ENCODE measurements around the gene TMEFF1.

TMEFF1 gene

DNA sequence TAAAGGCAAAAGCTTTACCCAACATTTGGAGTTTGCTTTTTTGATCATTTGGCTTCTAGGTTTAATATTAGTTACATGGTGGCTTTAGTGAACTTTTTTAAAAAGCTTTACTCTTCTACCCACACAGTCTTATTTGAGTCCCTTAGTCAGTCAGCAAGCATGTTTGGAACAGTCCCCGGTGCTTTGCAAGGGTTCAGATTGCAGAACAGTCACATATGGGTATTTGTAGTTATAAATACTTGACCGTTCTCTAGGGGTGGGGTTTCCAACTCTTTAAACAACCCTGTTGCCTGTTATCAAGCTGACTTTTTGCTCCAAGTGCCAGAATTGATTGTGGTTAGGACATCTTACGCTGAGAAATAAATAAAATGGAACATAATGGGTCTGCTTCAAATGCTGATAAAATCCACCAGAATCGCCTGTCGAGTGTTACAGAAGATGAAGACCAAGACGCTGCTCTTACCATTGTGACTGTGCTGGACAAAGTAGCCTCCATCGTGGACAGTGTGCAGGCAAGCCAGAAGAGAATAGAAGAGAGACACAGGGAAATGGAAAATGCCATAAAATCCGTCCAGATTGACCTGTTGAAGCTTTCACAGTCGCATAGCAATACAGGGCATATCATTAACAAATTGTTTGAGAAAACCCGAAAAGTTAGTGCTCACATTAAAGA, 105.0 kb downstream of the TMEFF1 start, which contains the start of gene CAVIN4:
TSS of gene CAVIN4 (plus strand) at position 304 of the 673 bp plus-strand sequence. CDS start at position 369, 65 bp downstream.
- DNase-seq (ENCODE audit: low read depth) = no peak

DNA sequence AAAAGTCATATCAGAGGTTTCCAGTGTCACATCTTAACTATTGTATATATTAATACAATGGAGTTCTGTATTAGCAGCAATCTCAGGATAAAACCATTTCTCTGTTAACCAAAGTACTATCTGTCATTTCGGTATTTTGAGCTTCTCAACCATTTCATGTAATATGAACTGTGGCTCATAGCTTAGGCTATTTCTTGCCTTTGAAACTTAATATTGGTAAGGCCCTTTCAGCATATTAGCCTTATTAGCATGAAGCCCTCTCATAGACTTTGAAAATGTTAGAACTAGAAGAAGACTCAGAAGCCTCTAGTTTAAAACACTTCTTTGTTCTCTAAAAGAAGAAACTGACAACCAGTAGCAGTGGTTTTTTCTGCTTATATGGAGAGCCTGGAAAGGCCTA, 105.7 kb downstream of the TMEFF1 start:
- DNase-seq (ENCODE audit: low read depth) = no peak

DNA sequence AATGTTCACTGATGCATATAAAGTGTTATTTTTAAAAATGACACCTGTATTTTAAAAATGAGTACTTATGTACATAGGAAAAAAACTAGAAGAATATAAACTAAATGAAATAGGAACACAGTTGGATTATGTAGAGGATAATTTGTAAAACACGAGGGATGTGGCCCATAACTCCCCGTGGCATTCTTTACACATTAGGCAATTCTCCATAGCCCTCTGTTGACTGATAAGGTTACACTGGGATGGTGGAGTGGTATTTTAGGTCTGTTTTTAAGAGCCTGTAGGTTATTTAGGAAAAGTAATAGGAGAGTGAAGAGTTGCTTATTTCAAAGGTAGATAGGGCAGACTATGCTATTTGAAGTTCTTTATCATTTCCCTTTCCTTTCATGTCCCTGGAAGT, 106.7 kb downstream of the TMEFF1 start:
- no peak for DNase-seq (ENCODE audit: low read depth)

DNA sequence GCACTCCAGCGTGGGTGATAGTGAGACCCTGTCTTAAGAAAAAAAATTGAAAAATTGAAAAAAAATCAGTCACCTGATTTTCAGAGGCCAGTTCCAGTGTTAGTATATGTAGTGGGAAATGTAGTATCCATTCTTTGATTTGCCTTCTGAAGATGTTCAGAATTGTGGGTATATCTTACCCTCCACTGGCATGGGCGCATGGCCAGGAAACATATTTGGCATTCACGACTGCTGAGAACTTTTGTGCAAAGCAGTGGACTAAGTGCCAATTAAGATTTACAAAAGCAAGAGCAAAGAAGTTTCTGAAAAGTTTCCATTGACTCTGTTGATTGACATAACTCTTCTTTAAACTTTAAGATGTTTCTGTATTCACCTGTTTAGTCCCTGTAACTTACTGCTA, 107.3 kb downstream of the TMEFF1 start:
- DNase-seq (ENCODE audit: low read depth) = no peak

DNA sequence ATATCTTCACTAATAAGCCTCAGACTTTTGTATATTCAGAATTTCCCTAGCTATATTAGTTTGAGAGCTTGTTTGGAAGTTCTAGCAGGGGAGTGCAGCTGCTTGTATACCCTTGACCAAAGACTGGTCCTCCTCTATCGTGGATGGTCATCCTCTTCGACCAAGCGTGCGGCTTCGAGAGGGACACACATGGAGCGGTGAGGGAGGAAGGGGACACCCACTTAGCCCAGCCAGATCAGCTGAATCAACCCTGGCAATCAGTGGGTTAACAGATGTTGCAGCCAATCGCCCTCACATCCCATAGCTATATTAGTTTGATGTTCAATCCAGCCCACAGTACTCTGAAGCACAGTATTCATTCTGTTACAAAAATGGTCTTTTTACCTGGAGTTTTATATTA, 108.1 kb downstream of the TMEFF1 start:
- DNase-seq (ENCODE audit: low read depth) = no peak

DNA sequence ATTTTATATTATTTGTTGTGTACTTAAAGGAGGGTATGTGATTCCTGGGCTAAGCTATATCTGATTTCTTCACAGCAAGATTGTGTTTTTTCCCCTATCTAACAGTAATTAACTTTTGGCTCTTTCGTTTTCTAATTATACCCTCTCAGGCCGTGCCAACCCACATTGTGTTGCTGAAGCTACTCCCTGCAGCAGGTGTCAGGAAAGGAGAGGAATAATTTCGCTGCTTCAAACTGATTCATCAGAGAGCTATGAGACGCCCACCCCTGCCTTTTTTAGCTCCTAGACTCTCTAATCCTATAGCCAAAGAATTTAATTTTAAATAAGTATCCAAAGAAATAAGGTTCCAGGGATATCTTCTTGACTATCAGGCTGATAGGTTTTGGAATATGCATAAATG, 108.7 kb downstream of the TMEFF1 start:
- no peak for DNase-seq (ENCODE audit: low read depth)

DNA sequence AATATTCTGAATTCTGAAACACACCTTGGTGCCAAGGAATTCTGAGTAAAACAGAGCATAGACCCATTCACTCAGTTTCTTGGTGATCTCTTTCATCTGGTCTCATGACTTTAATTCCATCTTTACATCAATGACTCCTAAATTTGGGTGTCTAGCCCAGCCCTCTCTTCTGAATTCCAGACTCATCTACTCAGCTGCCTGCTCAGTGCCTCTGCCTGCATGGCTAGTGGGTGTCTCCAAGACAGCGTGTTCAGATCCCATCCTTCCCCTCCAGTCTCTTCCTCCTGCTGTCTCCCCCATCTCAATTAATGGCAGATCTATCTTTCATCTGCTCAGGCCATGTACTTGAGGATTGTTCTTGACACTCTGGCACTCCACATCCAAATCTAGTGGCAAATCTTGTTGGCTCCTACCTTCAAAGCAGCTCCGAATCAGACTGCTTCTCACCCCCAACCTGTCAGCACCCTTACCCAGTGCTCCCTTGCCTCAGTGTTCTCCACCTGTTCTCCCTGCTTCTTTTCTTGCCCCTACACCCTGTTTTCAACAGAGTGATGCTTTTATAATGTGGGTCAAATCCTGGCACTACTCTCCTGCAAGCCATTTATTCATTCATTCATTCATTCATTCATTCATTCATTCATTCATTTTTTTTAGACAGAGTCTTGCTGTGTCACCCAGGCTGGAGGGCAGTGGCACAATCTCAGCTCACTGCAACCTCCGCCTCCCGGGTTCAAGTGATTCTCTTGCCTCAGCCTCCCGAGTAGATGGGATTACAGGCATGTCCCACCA, 110.3 kb downstream of the TMEFF1 start:
- no peak for DNase-seq (ENCODE audit: low read depth)

DNA sequence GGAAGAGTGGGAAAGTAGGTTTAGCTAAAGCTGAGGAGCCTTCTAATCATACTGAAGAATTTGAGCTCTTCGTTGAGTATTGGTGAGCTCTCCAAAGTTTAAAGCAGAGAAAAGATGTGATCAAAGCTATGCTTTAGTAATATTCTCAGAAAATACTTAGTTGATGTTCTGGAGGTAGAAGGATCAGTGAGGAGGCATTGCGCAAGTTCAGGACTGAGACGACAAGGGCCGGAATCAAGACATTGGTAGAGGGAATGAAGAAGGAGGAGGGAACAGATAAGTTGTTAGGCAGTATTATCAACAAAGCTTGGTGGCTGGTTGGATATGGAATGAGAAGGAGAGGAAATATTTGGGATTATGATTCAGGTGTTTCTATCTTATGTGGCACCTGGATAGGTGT, 112.0 kb downstream of the TMEFF1 start:
- DNase-seq (ENCODE audit: low read depth) = no peak

DNA sequence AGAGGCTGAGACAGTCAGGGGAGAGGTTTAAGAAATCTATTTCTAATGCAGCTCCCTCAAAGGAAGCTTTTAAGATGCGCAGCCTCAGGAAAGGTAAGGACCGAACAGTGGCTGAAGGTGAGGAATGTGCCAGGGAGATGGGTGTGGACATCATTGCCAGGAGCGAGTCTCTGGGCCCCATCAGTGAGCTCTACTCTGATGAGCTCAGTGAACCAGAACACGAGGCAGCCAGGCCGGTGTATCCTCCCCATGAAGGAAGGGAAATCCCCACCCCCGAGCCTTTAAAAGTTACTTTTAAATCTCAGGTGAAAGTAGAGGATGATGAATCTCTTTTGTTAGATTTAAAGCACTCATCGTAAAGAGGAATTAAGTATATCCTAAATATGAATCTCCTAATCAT, 113.1 kb downstream of the TMEFF1 start:
- DNase-seq (ENCODE audit: low read depth) = no peak

DNA sequence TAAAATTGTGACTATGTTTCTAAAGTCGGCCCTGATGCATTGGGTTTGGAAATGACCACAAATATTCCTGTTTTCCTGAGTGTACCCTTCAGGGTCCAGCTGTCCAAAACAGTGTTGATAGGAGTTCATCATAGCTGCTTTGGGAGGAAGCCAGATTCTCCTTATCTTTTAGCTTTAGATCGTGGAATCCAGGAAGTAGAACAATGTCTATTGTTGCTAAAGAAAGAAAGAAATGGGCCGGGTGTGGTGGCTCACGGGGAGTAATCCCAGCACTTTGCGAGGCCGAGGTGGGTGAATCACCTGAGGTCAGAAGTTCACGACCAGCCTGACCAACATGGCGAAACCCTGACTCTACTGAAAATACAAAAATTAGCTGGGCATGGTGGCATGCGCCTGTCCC, 114.4 kb downstream of the TMEFF1 start:
- no peak for DNase-seq (ENCODE audit: low read depth)

DNA sequence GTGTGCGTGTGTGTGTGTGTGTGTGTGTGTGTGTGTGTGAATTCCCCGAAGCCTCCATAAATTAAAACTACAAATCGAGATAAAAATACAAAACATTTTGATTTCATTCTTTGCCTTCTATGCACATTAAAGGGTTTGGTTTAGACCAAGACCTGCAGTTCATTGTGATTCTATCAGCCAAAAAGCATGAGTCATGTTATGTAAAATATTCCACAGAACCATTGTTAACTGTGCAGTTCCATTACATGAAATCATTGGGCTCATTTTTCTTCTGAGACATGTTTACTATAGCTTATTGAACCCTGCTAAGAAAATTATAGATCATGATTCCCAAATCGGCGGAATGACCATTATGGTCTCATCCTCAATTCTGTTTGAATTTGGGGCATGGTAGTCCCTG, 116.6 kb downstream of the TMEFF1 start:
- DNase-seq (ENCODE audit: low read depth) = no peak

DNA sequence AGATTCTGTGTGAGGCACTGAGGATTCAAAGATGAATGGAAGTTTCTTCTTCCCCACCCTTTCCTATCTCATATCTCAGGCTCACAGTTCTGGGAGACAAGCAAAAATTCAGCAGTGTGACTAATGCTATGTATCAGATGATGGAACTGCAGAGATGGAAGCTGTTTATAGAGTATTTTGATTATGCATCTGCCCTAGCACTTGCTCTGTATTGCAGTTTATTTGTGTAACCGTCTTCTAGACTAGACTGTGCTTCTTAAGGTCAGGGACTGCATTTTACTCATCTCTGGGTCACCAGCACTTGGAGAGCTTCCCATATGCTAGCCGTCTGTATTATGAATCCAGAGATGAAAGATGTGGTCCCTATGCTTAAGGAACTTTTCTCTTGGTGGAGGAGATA, 117.5 kb downstream of the TMEFF1 start:
- DNase-seq (ENCODE audit: low read depth) = no peak

DNA sequence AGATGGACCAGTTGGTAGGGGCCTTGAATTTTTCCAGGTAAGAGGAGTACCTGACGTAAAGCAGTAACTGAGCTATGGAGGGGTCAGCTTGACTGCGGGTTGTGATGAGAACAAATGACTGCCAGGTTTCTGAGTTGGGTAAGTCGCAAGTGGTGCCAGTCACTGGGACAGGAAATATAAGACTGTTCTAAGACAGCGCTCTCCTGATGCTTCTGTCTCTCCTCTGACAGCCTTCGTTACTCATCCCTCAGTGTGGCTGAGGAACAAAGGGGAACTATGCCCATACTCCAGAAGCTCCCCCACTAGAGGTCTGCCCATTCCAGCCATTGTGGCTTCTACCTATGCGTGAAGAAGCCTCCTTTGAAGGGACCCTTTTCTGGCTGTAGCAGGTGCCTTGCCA, 118.2 kb downstream of the TMEFF1 start:
- DNase-seq (ENCODE audit: low read depth) = no peak

DNA sequence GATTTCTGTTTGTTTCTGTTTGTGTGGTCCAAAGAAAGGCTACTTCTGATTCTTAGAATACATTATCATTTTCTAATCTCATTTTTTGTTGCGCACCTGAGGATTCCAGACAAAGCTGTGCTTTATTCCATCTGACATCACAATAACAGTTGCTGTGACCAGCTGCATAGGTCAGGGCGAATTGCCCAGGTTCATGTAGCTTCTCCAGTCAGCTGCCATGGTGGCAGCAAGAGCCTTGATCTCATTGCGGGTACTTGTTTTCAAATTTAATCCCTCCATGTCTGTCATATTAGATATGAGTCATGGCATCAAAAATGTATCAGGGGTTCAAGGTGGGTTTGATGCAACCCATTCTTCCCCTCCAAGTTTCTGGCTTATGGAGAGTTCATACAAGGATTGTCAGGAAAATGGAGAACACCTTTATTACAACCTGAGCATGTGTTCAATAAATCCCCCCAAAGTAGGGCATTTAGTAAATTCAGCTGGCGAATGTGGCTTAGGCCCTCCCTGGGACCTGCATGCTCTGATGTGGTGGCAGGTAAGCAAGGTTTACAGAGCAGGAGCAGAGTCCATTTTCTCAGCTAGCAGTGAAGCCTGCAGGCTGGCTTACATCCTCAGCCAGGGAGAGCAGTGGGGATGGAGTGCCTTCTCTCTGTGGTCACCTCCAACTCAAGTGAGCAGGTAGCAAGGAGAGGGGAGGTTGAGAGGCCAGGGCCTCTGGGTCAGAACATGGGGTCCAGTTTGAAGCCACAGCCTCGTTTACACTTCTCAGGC, 118.9 kb downstream of the TMEFF1 start:
- DNase-seq (ENCODE audit: low read depth) = no peak

DNA sequence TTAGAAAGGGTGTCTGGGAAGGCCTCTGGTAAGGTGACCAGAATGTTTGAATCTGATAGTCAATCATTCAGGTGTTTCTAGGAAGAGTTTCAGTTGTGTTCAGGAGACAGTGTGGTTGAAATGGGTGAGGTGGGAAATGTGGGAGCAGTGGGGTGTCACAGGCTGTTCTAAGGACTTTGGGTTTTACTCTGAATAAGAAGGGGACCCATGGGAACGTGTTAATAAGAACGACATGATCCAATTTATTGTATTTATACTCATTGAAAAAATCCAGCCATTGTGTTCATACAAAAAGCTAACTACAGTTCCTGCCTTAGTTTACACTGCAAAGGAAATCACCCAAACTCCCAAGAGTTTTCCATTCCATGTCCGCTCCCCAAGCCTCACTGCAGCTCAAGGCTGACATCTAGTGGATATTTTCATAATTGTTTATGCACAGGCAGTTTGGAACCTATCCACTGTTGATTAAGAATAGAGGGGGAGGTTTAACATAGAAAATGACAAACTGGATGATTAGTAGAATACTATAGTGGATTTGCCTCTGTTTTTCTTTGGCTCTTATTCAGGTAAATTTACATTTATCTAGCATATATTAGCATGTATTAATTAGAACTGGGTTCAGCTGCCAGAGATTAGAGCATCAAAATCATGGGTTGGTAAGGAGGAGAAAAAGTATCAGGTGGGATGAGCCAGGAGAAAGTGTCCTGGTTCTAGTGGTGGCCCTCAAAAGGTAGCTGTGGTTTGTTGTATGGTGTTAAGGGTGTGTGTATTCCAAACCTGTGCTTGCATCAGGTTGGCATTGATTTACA, 122.6 kb downstream of the TMEFF1 start:
- no peak for DNase-seq (ENCODE audit: low read depth)

DNA sequence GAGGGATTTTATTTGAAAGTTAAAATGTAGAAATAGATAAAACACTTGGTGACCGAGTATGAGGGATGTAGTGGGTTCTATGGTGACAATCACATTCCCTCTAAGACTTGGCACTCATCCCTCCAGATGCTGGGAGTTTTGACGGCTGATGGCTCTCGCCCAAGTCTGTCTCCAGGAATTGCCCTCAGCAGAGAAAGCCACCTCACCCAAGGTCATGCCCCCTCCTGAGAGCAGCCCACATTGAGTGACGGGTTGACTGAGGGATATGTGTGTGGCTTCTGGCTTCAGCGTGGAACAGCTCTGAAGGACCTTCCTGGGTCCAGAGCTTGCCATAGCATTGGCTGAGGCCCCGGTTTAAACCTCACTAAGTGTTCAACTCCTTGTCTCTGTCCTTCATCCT, 124.3 kb downstream of the TMEFF1 start:
- DNase-seq (ENCODE audit: low read depth) = no peak

DNA sequence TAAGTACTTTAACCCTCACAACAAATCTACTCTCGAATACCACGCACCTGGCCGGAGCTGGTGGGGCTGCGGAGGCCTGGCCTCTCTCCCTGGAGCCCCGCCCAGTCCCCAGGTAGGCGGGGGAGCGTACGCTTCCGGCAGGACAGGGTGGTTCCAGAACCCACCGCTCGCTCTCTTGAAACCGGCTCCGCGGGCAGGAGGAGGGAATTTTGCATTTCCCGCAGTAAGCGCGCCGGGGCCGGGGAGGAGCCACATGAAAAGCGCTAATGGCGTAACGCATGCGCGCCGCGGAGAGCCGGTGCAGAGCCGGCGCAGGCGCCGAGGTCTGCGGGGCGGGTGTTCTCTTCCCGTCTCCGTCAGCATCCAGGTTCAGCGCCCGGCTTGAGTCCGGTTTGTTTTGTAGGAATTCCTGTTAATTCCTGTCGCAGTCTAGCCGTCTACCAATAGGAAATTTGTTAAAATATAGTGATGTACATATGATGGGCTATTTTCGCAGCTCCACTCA, 125.7 kb downstream of the TMEFF1 start:
- peak; percentile 61 for DNase-seq (ENCODE audit: low read depth)

DNA sequence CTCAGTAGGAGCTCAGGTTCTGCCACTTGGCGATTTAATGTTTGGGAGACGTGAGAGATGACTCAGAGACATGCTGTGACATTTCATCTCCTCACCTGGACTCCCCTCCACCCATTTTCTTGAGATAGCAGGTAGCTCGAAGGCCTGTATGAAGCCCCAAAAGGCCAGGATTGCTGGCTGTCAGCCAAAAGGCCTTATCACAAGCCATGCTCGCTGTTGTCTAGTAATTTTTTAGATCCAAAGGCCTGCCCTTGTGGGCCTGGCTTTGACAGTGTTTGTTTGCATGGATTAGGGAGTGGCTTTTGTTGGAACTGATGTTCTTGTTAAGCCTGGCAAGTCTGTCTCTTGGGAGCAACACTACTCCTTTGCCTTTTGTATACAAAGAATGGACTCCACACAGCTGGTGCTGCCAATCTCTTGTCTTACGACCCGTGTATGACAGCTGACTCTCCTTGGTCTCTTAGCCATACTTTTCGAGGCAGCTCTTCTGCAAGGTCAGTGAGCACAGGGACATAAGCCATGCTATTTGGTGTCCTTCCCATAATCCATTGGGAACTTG, 127.7 kb downstream of the TMEFF1 start:
- DNase-seq (ENCODE audit: low read depth) = no peak

DNA sequence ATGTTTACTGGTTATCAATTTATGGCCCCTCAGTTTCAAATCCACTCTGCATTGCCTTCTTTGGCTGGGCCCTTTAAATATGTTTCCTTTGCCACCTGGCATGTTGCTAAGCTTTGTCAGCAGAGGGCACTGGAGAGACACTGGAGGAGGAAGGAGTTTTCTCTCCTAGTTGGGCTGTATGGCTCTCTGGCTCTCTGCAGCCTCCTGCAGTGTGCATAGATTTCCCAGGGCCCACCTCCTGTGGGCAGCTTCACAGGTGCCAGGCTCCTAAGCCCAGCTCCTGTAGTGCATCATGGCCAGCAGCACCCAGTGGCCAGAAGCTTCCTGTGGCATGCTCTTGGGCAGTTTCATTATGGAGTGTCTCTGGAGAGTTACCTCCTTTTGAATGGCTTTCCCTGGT, 128.3 kb downstream of the TMEFF1 start:
- DNase-seq (ENCODE audit: low read depth) = no peak

DNA sequence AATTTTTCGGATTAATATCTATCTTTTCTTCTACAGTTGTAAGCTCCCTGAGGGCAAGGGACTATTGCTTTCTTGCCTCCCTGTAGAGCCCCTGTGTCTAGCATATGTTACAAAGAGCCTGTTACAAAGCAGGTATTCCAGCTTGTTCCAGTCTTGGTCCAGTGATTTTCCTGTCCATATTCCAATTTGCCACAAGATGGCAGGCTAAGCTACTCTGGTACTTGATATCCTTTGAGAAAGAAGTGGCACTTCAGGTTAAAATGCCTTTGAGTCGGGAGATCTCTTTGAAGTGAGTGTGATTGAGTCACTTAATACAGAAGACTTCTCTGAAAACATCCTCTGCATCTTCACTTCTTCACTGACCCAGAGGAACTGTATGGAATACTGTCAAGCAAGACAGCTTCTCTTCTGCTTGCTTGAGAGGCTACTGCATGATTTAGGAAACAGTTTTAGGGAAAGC, 129.4 kb downstream of the TMEFF1 start:
- DNase-seq (ENCODE audit: low read depth) = no peak

DNA sequence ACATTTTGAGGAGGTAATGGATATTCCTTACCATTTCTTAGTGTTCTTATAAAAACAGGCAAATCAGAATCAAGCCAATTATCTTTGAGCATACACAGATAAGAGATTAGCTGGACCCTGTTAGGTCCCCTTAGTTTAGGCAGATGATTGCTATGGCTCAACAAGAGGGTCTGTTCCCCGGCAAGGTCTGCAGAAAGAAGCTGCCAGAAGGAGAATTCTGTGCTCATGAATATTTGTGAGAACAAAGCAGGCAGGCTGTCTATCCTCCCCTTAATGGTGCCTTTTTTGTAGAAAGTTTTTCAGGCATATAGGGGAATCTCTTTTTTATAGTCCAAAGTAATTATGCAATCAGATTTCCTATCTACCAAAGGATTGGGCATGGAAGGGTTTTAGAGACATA, 132.5 kb downstream of the TMEFF1 start:
- no peak for DNase-seq (ENCODE audit: low read depth)
